BE2C (cell line): ENCODE data around the gene RPL34.

Experiments used
- DNase-seq: peaks from one replicate; pipeline ENCODE4 v3.0.0-alpha.2; 2020
- H3K27me3 ChIP-seq: fragments of 250-450 bp; sonication (Bioruptor Pico); 2 replicates; pipeline ENCODE4 v1.5.1; 2020; ENCODE audit warnings: mild to moderate bottlenecking
- H3K36me3 ChIP-seq: fragments of 250-450 bp; sonication (Bioruptor Pico); 2 replicates; pipeline ENCODE4 v1.5.1; 2020; ENCODE audit warnings: mild to moderate bottlenecking
- H3K4me1 ChIP-seq: fragments of 250-450 bp; sonication (Bioruptor Pico); 2 replicates; pipeline ENCODE4 v1.5.1; 2020
- H3K4me3 ChIP-seq: 2 replicates; pipeline ENCODE4 v1.5.1; 2011; ENCODE audit warnings: low read depth, low read length
- H3K9me3 ChIP-seq: fragments of 250-450 bp; sonication (Bioruptor Pico); 2 replicates; pipeline ENCODE4 v1.5.1; 2020
- TF ChIP-seq, protein P1 (sequence below): IDR thresholded peaks from 2 replicates; pipeline ENCODE4 v1.5.1; 2012; ENCODE audit warnings: mild to moderate bottlenecking, low read depth, low read length

RPL34 gene

DNA sequence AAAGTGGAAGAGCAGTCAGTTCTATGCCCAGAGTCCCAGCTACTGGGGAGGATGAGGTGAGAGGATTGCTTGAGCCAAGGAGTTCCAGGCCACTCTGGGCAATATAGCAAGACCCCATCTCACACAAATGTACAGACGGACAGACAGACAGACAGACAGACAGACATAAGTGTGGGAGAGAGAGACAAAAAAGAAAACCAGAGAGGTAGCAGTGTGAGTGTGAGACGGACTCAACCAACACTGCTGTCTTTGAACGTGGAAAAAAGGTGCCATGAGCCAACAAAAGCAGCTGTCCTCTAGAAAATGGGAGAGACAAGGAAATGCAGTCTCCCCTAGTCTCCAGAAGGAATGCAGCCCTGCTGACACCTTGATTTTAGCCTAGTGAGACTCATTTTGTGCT lies 18.2 kb upstream of the RPL34 start:
- TF ChIP-seq, protein P1, sequence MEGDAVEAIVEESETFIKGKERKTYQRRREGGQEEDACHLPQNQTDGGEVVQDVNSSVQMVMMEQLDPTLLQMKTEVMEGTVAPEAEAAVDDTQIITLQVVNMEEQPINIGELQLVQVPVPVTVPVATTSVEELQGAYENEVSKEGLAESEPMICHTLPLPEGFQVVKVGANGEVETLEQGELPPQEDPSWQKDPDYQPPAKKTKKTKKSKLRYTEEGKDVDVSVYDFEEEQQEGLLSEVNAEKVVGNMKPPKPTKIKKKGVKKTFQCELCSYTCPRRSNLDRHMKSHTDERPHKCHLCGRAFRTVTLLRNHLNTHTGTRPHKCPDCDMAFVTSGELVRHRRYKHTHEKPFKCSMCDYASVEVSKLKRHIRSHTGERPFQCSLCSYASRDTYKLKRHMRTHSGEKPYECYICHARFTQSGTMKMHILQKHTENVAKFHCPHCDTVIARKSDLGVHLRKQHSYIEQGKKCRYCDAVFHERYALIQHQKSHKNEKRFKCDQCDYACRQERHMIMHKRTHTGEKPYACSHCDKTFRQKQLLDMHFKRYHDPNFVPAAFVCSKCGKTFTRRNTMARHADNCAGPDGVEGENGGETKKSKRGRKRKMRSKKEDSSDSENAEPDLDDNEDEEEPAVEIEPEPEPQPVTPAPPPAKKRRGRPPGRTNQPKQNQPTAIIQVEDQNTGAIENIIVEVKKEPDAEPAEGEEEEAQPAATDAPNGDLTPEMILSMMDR: no peak
- no peak overlapping the region for H3K4me3 ChIP-seq
- no peaks in the 10 kb centered on the region for H3K4me1 ChIP-seq
- H3K27me3 ChIP-seq: no peaks in the 10 kb centered on the region; the same call in 1 of the 2 replicates
- DNase-seq: no peak
- H3K9me3 ChIP-seq: peaks cover 2% of the 10 kb centered on the region; the same call in 1 of the 2 replicates
- no peaks in the 10 kb centered on the region for H3K36me3 ChIP-seq

DNA sequence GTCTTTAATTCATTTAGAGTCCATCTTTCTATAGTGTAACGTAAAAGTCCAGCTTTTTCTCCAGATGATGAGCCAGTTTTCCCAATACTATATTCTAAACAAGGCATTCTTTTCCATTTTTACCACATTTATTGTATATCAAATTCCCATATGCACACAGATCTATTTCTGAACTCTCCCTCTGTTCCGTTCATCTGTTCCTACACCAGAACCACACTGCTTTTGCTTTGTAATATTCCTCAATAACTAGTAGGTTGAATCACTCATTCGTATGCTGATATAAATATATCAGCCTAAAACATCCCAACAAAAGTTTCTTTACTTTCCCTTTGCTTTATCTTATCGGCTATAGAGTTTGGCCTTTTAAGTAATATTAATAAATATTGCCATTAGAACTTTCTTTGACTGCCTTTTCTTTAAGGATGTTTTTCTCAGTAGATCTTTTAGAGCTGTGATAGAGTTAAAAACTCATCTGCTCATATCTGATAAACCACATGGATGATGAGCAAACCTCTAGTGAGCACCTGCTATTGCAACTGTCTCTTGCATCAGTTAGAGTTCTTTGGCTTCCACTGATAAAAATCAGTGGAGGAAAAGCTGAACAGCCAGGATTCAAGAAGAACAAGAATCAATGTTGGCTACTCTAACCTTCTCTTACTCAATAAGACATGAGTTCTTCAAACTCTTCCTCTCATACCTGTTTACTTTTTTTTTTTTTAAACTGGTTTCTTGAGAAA lies 13.1 kb upstream of the RPL34 start:
- Histone ChIP-seq H3K36me3 (no peaks in the 10 kb centered on the region), H3K4me3 (no peak overlapping the region), H3K9me3 (no peaks in the 10 kb centered on the region), H3K27me3 (no peaks in the 10 kb centered on the region; the same call in 1 of the 2 replicates), H3K4me1 (no peaks in the 10 kb centered on the region)
- TF ChIP-seq, protein P1: no peak
- no peak for DNase-seq

DNA sequence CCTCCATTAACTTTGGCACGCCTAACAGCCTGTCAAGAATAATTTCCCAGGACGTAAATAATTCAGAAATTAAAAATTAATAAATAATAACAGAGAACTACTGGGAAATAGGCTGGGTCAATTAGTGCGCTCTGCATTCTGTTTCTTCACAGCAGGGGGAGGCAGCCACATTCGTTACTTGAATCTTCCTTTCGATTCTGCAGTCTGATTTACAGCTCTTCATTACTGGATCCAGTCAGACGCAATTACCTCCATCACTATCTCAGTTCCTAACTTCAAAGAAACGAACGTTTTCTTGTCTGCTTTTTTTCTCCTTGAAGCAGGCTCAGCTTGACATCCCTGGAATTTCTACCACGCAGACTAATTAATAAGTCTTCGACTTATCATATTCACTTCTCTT lies 9.0 kb upstream of the RPL34 start:
- no peak for DNase-seq
- H3K36me3 ChIP-seq: no peaks in the 10 kb centered on the region
- H3K27me3 ChIP-seq: no peaks in the 10 kb centered on the region; the same call in 1 of the 2 replicates
- H3K9me3 ChIP-seq: no peaks in the 10 kb centered on the region
- H3K4me3 ChIP-seq: peak overlapping the region; percentile 41
- TF ChIP-seq, protein P1: peak; percentile 29
- H3K4me1 ChIP-seq: no peaks in the 10 kb centered on the region

DNA sequence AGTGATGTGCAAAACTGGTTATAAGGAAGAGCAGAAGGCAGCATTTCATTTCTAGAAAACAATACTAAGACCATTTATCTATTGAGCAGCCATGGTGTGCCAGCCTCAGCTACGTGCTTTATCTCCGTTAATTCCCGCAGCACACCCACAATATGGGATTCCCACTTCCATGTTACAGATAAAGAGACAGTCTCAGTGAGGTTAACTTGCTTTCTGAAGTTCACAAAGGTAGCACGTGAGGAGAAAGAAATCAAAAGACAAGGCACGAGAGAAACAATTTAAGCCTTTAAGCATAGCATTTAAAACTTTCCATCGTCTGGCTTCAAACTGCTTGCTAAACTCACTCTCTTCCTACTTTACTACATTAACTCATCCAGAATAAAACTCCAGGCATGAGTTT lies 8.0 kb upstream of the RPL34 start:
- H3K4me3 ChIP-seq: no peak overlapping the region
- H3K36me3 ChIP-seq: no peaks in the 10 kb centered on the region
- TF ChIP-seq, protein P1: no peak
- no peaks in the 10 kb centered on the region for H3K9me3 ChIP-seq
- H3K4me1 ChIP-seq: no peaks in the 10 kb centered on the region
- no peak for DNase-seq
- H3K27me3 ChIP-seq: no peaks in the 10 kb centered on the region; the same call in 1 of the 2 replicates

DNA sequence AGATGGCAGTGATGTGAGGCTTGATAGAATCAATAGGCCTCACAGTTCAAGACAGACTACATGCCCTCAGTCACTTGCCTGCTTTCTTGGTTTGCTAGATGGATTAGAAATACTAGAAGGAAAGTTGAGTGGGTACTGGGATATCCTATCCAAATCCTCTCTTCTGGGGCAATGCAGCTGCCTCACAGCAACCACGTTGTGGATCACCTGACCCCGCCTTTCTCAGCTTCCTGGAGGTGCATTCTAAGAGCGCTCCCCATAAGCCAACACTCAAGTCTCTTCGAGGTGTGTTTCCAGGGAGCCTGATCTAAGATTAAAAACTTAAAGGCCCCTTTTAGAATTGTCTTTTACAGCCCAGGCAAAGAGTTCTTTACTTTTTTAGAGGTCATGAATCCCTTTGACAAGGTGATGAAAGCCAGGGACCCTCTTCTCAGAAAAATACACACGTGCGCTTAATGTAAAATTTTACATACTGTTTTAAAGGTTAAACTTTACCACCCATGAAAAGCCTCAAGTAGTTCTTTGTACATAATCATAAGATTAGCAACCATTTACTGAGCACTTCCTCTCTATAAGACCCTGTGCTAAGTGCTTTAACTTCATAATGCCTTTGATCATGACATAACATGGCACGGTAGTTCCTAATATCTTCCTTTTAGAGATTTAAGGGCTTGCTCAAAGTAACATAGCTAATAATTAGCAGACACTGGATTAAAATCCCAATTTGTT lies 840 bp upstream of the RPL34 start:
- H3K27me3 ChIP-seq: no peaks in the 10 kb centered on the region
- H3K9me3 ChIP-seq: no peaks in the 10 kb centered on the region
- H3K4me1 ChIP-seq: no peaks in the 10 kb centered on the region
- peaks cover 37% of the 10 kb centered on the region for H3K36me3 ChIP-seq
- TF ChIP-seq, protein P1: no peak
- no peak for DNase-seq
- H3K4me3 ChIP-seq: peak overlapping the region; percentile 100
